Measurements from ENCODE around the gene AMOTL1. TPM values are rescaled to one million over a fixed set of nuclear protein-coding genes. Genes with fewer than 3 reads are reported as not detected.

Gene AMOTL1
- total and polyA plus RNA-seq, 5 donors from 2014 or later = 0.20 to 0.67 (median 0.40) TPM; not detected in 1

- peaks cover 0 to 10% (median 0%) of the 10 kb centered on the region in 4 donors for H3K4me1 Mint-ChIP-seq
- DNase-seq (no peak), ATAC-seq (ENCODE audit: low read depth in 2 of 2) (no peak)
- Histone ChIP-seq H3K27ac (ENCODE audit: insufficient read depth, low read length, poor library complexity, severe bottlenecking) (no peak overlapping the region), H3K27me3 (ENCODE audit: control insufficient read depth, insufficient read depth, low read length) (peaks cover 41% of the 10 kb centered on the region), H3K4me1 (ENCODE audit: control insufficient read depth, insufficient read depth, low read length, poor library complexity, severe bottlenecking) (no peaks in the 10 kb centered on the region), H3K9me3 (ENCODE audit: control insufficient read depth in 2 of 2, low read length in 2 of 2) (no peaks in the 10 kb centered on the region), H3K36me3 (ENCODE audit: control insufficient read depth, insufficient read depth, low read length) (no peaks in the 10 kb centered on the region), H3K4me3 (ENCODE audit: low read depth, low read length) (no peak overlapping the region)
- no peak overlapping the region for H3K27ac Mint-ChIP-seq
- H3K4me3 Mint-ChIP-seq = no peak overlapping the region
- H3K9me3 Mint-ChIP-seq = no peaks in the 10 kb centered on the region
- H3K27me3 Mint-ChIP-seq = peaks cover 45% of the 10 kb centered on the region
- no peaks in the 10 kb centered on the region for H3K36me3 Mint-ChIP-seq
Observed at GRCh38 chr11:94766713-94767206, 1.4 kb upstream of the AMOTL1 start.

GRCh38 chr11:94767291-94767690 is 865 bp upstream of the AMOTL1 start:
- Mint-ChIP-seq H3K36me3 (no peaks in the 10 kb centered on the region), H3K9me3 (peaks cover 0 to 2% (median 0%) of the 10 kb centered on the region in 7 donors), H3K27ac (no peak overlapping the region), H3K4me3 (no peak overlapping the region), H3K4me1 (peaks cover 0 to 10% (median 0%) of the 10 kb centered on the region in 4 donors), H3K27me3 (peaks cover 50% of the 10 kb centered on the region)
- H3K27me3 ChIP-seq (ENCODE audit: control insufficient read depth, insufficient read depth, low read length) = peaks cover 44% of the 10 kb centered on the region
- H3K27ac ChIP-seq (ENCODE audit: insufficient read depth, low read length, poor library complexity, severe bottlenecking) = no peak overlapping the region
- H3K4me3 ChIP-seq (ENCODE audit: low read depth, low read length) = no peak overlapping the region
- ATAC-seq (ENCODE audit: low read depth in 2 of 2) (no peak), DNase-seq (no peak)
- no peaks in the 10 kb centered on the region for H3K4me1 ChIP-seq (ENCODE audit: control insufficient read depth, insufficient read depth, low read length, poor library complexity, severe bottlenecking)
- no peaks in the 10 kb centered on the region for H3K9me3 ChIP-seq (ENCODE audit: control insufficient read depth in 2 of 2, low read length in 2 of 2)
- H3K36me3 ChIP-seq (ENCODE audit: control insufficient read depth, insufficient read depth, low read length) = no peaks in the 10 kb centered on the region

- peak overlapping the region in 1 of 4 donors; percentile 11 for H3K4me3 Mint-ChIP-seq
- Histone ChIP-seq H3K4me3 (ENCODE audit: low read depth, low read length) (no peak overlapping the region), H3K36me3 (ENCODE audit: control insufficient read depth, insufficient read depth, low read length) (no peaks in the 10 kb centered on the region), H3K9me3 (ENCODE audit: control insufficient read depth in 2 of 2, low read length in 2 of 2) (peaks cover 0 to 2% of the 10 kb centered on the region in 2 experiments), H3K27ac (ENCODE audit: insufficient read depth, low read length, poor library complexity, severe bottlenecking) (no peak overlapping the region), H3K27me3 (ENCODE audit: control insufficient read depth, insufficient read depth, low read length) (peaks cover 52% of the 10 kb centered on the region), H3K4me1 (ENCODE audit: control insufficient read depth, insufficient read depth, low read length, poor library complexity, severe bottlenecking) (no peaks in the 10 kb centered on the region)
- H3K27me3 Mint-ChIP-seq = peaks cover 40% of the 10 kb centered on the region
- ATAC-seq (ENCODE audit: low read depth in 2 of 2) = no peak
- DNase-seq = no peak
- H3K9me3 Mint-ChIP-seq = peaks cover 0 to 2% (median 0%) of the 10 kb centered on the region in 7 donors
- no peak overlapping the region for H3K27ac Mint-ChIP-seq
- no peaks in the 10 kb centered on the region for H3K36me3 Mint-ChIP-seq
- H3K4me1 Mint-ChIP-seq = peaks cover 0 to 10% (median 0%) of the 10 kb centered on the region in 4 donors
Observed at GRCh38 chr11:94768602-94769541, 716 bp downstream of the AMOTL1 start.

DNA sequence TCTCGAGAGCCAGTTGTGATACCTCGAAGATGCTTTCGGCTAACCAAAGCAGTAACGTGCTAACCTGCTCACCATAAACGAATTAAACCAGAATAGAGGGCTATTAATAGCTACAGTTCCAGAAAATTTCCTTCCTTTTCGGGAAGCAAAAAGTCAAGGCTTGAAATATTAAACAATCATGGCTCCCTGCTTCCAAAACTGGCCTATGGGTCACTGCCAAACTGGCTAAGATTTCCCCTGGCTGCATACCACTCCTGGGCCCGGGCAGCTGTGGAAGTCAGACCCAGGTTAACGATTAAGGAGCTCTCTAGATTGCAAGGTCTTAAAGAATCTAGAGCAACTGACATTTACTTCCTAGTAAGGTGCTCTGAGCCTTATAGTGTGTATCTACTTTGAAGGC is 1.7 kb downstream of the AMOTL1 start:
- H3K27me3 ChIP-seq (ENCODE audit: control insufficient read depth, insufficient read depth, low read length) = peaks cover 53% of the 10 kb centered on the region
- H3K9me3 ChIP-seq (ENCODE audit: control insufficient read depth in 2 of 2, low read length in 2 of 2) = peaks cover 0 to 2% of the 10 kb centered on the region in 2 experiments
- H3K4me3 Mint-ChIP-seq = no peak overlapping the region
- no peaks in the 10 kb centered on the region for H3K36me3 ChIP-seq (ENCODE audit: control insufficient read depth, insufficient read depth, low read length)
- no peak for ATAC-seq (ENCODE audit: low read depth in 2 of 2)
- H3K4me3 ChIP-seq (ENCODE audit: low read depth, low read length) = no peak overlapping the region
- DNase-seq = no peak
- peaks cover 0 to 3% (median 0%) of the 10 kb centered on the region in 7 donors for H3K9me3 Mint-ChIP-seq
- no peaks in the 10 kb centered on the region for H3K36me3 Mint-ChIP-seq
- H3K27ac Mint-ChIP-seq = peak overlapping the region in 1 of 3 donors; percentile 43
- H3K4me1 Mint-ChIP-seq = peaks cover 0 to 10% (median 0%) of the 10 kb centered on the region in 4 donors
- no peaks in the 10 kb centered on the region for H3K4me1 ChIP-seq (ENCODE audit: control insufficient read depth, insufficient read depth, low read length, poor library complexity, severe bottlenecking)
- no peak overlapping the region for H3K27ac ChIP-seq (ENCODE audit: insufficient read depth, low read length, poor library complexity, severe bottlenecking)
- peaks cover 42% of the 10 kb centered on the region for H3K27me3 Mint-ChIP-seq

GRCh38 chr11:94770563-94771120 is 2.5 kb downstream of the AMOTL1 start:
- Mint-ChIP-seq H3K36me3 (no peaks in the 10 kb centered on the region), H3K27me3 (peaks cover 42% of the 10 kb centered on the region), H3K4me3 (peak overlapping the region in 1 of 4 donors; percentile 39), H3K4me1 (peaks cover 0 to 10% (median 0%) of the 10 kb centered on the region in 4 donors), H3K9me3 (peaks cover 0 to 3% (median 0%) of the 10 kb centered on the region in 7 donors), H3K27ac (no peak overlapping the region)
- DNase-seq (no peak), ATAC-seq (ENCODE audit: low read depth in 2 of 2) (no peak)
- Histone ChIP-seq H3K27ac (ENCODE audit: insufficient read depth, low read length, poor library complexity, severe bottlenecking) (no peak overlapping the region), H3K4me3 (ENCODE audit: low read depth, low read length) (no peak overlapping the region), H3K36me3 (ENCODE audit: control insufficient read depth, insufficient read depth, low read length) (no peaks in the 10 kb centered on the region), H3K9me3 (ENCODE audit: control insufficient read depth in 2 of 2, low read length in 2 of 2) (peaks cover 0 to 2% of the 10 kb centered on the region in 2 experiments), H3K27me3 (ENCODE audit: control insufficient read depth, insufficient read depth, low read length) (peaks cover 57% of the 10 kb centered on the region), H3K4me1 (ENCODE audit: control insufficient read depth, insufficient read depth, low read length, poor library complexity, severe bottlenecking) (no peaks in the 10 kb centered on the region)

GRCh38 chr11:94771390-94771789 is 3.2 kb downstream of the AMOTL1 start:
- peaks cover 0 to 2% of the 10 kb centered on the region in 2 experiments for H3K9me3 ChIP-seq (ENCODE audit: control insufficient read depth in 2 of 2, low read length in 2 of 2)
- peaks cover 45% of the 10 kb centered on the region for H3K27me3 Mint-ChIP-seq
- H3K9me3 Mint-ChIP-seq = peaks cover 0 to 3% (median 0%) of the 10 kb centered on the region in 7 donors
- H3K4me1 ChIP-seq (ENCODE audit: control insufficient read depth, insufficient read depth, low read length, poor library complexity, severe bottlenecking) = no peaks in the 10 kb centered on the region
- ATAC-seq (ENCODE audit: low read depth in 2 of 2) (no peak), DNase-seq (no peak)
- H3K36me3 Mint-ChIP-seq = no peaks in the 10 kb centered on the region
- no peaks in the 10 kb centered on the region for H3K36me3 ChIP-seq (ENCODE audit: control insufficient read depth, insufficient read depth, low read length)
- H3K4me3 ChIP-seq (ENCODE audit: low read depth, low read length) = no peak overlapping the region
- no peak overlapping the region for H3K27ac ChIP-seq (ENCODE audit: insufficient read depth, low read length, poor library complexity, severe bottlenecking)
- no peak overlapping the region for H3K4me3 Mint-ChIP-seq
- H3K27ac Mint-ChIP-seq = no peak overlapping the region
- peaks cover 0 to 10% (median 0%) of the 10 kb centered on the region in 4 donors for H3K4me1 Mint-ChIP-seq
- H3K27me3 ChIP-seq (ENCODE audit: control insufficient read depth, insufficient read depth, low read length) = peaks cover 55% of the 10 kb centered on the region

- H3K36me3 Mint-ChIP-seq = no peaks in the 10 kb centered on the region
- Histone ChIP-seq H3K4me3 (ENCODE audit: low read depth, low read length) (no peak overlapping the region), H3K4me1 (ENCODE audit: control insufficient read depth, insufficient read depth, low read length, poor library complexity, severe bottlenecking) (no peaks in the 10 kb centered on the region), H3K27ac (ENCODE audit: insufficient read depth, low read length, poor library complexity, severe bottlenecking) (no peak overlapping the region), H3K36me3 (ENCODE audit: control insufficient read depth, insufficient read depth, low read length) (no peaks in the 10 kb centered on the region), H3K27me3 (ENCODE audit: control insufficient read depth, insufficient read depth, low read length) (peaks cover 50% of the 10 kb centered on the region), H3K9me3 (ENCODE audit: control insufficient read depth in 2 of 2, low read length in 2 of 2) (peaks cover 0 to 2% of the 10 kb centered on the region in 2 experiments)
- H3K4me3 Mint-ChIP-seq = no peak overlapping the region
- ATAC-seq (ENCODE audit: low read depth in 2 of 2) (no peak), DNase-seq (no peak)
- H3K27ac Mint-ChIP-seq = no peak overlapping the region
- H3K27me3 Mint-ChIP-seq = peaks cover 48% of the 10 kb centered on the region
- H3K4me1 Mint-ChIP-seq = peaks cover 0 to 10% (median 0%) of the 10 kb centered on the region in 4 donors
- peaks cover 0 to 3% (median 0%) of the 10 kb centered on the region in 7 donors for H3K9me3 Mint-ChIP-seq
Observed at GRCh38 chr11:94771951-94772350, 3.8 kb downstream of the AMOTL1 start.

Measured in CD4-positive, CD25-positive, alpha-beta regulatory T cell (primary cell).